OCI-LY1 (cell line): Measurements from ENCODE around the gene ONECUT3.

Experiments
- EZH2 ChIP-seq: fragments of 200-600 bp; sonication (generic), shearing (Covaris generic); IDR thresholded peaks from 2 replicates; pipeline ENCODE4 v1.8.0; 2017; ENCODE audit warnings: borderline replicate concordance, mixed run types, mild to moderate bottlenecking, antibody characterized with exemption, low read length, moderate library complexity, mixed read lengths
- TF ChIP-seq, protein P1 (sequence below): fragments of 200-600 bp; sonication (generic), shearing (Covaris generic); IDR thresholded peaks from 2 replicates; pipeline ENCODE4 v1.5.1; 2017; ENCODE audit warnings: mild to moderate bottlenecking, antibody characterized with exemption, low read length, moderate library complexity, mixed read lengths

DNA sequence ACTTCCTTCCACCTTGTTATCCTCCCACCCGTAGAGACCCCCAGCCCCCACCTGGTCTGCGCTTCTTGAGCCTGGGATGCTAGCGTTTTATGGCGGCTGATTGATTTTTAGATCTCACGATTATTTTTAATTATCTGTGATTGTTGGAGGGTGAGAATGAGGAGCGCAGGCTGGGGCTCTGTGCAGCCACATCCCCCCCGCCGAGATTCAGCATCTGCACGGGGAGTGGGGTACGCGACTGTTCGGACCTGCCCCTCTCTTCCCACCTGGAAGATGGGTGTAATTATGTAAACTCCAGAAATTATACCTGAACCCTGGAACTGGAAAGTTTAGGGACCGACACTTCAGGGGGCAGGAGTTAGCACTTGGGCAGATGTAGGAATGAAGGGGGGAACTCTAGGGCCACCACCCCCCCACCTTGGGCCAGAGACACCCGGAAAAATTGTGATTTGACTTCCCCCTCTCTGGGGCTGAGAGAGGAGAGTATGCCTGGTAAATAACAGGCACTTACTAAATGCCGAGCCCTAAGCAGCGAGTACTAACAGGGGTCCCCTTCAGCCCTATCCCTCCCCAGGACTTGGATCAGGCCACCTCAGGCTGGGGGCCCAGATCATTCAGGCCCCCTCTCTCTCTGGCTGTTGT is 1.8 kb upstream of the ONECUT3 start:
- TF ChIP-seq, protein P1, sequence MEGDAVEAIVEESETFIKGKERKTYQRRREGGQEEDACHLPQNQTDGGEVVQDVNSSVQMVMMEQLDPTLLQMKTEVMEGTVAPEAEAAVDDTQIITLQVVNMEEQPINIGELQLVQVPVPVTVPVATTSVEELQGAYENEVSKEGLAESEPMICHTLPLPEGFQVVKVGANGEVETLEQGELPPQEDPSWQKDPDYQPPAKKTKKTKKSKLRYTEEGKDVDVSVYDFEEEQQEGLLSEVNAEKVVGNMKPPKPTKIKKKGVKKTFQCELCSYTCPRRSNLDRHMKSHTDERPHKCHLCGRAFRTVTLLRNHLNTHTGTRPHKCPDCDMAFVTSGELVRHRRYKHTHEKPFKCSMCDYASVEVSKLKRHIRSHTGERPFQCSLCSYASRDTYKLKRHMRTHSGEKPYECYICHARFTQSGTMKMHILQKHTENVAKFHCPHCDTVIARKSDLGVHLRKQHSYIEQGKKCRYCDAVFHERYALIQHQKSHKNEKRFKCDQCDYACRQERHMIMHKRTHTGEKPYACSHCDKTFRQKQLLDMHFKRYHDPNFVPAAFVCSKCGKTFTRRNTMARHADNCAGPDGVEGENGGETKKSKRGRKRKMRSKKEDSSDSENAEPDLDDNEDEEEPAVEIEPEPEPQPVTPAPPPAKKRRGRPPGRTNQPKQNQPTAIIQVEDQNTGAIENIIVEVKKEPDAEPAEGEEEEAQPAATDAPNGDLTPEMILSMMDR, result no peak
- no peak for TF ChIP-seq EZH2
